Measurements from ENCODE around the gene MICU1. TPM values are rescaled to one million over a fixed set of nuclear protein-coding genes. Genes with fewer than 3 reads are reported as not detected.
"Not testable (repeated sequence)": the region's sequence is repeated elsewhere in the genome, so short reads cannot be mapped to it uniquely, and the experiment has no call there.

The MICU1 gene
- total RNA-seq, 2 experiments from 2014 or later = 27.2 to 33.6 TPM

DNA sequence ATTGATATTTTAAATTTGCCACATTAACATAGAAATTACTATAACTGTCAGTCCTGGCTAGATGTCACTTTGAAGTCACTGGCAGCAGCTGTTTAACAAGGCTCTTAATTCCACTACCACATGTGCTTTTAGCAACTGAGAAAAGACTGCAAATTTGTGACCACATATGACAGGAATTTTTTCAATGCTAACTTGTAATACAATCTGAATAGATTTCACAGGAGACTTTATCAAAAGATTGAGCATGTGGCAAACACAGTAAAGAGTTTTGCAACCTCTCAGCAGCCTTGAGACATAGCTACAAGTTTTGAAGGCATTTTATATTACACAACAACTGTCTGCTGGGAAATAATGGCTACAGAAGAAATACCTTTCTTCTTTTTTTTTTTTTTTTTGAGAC is 73.0 kb downstream of the MICU1 start:
- TF ChIP-seq EZH2phosphoT487 (IDR thresholded peaks at IDR 0.05; ENCODE audit: borderline replicate concordance, low read depth, low read length) (no peak), CTCF (conservative IDR thresholded peaks at IDR 0.05; ENCODE audit: low read length) (no peak)
- POLR2A ChIA-PET = interaction anchor here (0.6 kb wide), 1 partner anchor 1398 kb away, joined by 3 read pairs; no protein-coding TSS in a partner anchor
- no TSS peak for BruUV-seq (replicated peaks)

GRCh38 chr10:72550239-72550638 is 75.6 kb downstream of the MICU1 start:
- no peaks in the 10 kb centered on the region for H4K20me1 ChIP-seq (ENCODE audit: insufficient read depth, low read length)
- no peaks in the 10 kb centered on the region for H3K9me2 ChIP-seq (ENCODE audit: insufficient read depth, low read length)
- no peaks in the 10 kb centered on the region for H3K79me2 ChIP-seq (ENCODE audit: insufficient read depth, low read depth, low read length)
- H3K4me1 ChIP-seq (ENCODE audit: insufficient read depth, low read length, poor library complexity, severe bottlenecking) = no peaks in the 10 kb centered on the region
- H3K4me2 ChIP-seq (ENCODE audit: low read length) = no peak overlapping the region
- peaks cover 32% of the 10 kb centered on the region for H3K36me3 ChIP-seq (ENCODE audit: insufficient read depth, low read length)
- BruUV-seq (replicated peaks) = no TSS peak
- no peak overlapping the region for H3K27ac ChIP-seq (ENCODE audit: low read depth, low read length, poor library complexity, severe bottlenecking)
- TF ChIP-seq EZH2phosphoT487 (IDR thresholded peaks at IDR 0.05; ENCODE audit: borderline replicate concordance, low read depth, low read length) (no peak), CTCF (conservative IDR thresholded peaks at IDR 0.05; ENCODE audit: low read length) (no peak)
- POLR2A ChIA-PET = interaction anchor here (0.6 to 1.2 kb wide), 3 partner anchors 13 to 620 kb away, joined by 3 to 7 read pairs (median 3); no protein-coding TSS in a partner anchor
- no peaks in the 10 kb centered on the region for H3K9me3 ChIP-seq (ENCODE audit: low read length)
- intact Hi-C loops (cut with micrococcal nuclease; ENCODE audit: unreplicated experiment) = no loop called here
- no peak overlapping the region for H3K4me3 ChIP-seq (ENCODE audit: low read depth, low read length, poor library complexity, severe bottlenecking)
- CTCF ChIA-PET (ENCODE audit: unreplicated experiment) = no interaction called here
- DNase-seq (ENCODE audit: low spot score) = no peak
- no peak overlapping the region for H2AFZ ChIP-seq (ENCODE audit: low read length)

More for the DNA sequence above, 73.0 kb downstream of the MICU1 start:
- peaks cover 28% of the 10 kb centered on the region for H3K36me3 ChIP-seq (ENCODE audit: insufficient read depth, low read length)
- H3K4me2 ChIP-seq (ENCODE audit: low read length) = no peak overlapping the region
- CTCF ChIA-PET (ENCODE audit: unreplicated experiment) = no interaction called here
- no peaks in the 10 kb centered on the region for H4K20me1 ChIP-seq (ENCODE audit: insufficient read depth, low read length)
- DNase-seq (ENCODE audit: low spot score) = no peak
- H3K9me2 ChIP-seq (ENCODE audit: insufficient read depth, low read length) = no peaks in the 10 kb centered on the region
- H3K27ac ChIP-seq (ENCODE audit: low read depth, low read length, poor library complexity, severe bottlenecking) = no peak overlapping the region
- intact Hi-C loops (cut with micrococcal nuclease; ENCODE audit: unreplicated experiment) = no loop called here
- no peaks in the 10 kb centered on the region for H3K9me3 ChIP-seq (ENCODE audit: low read length)
- no peaks in the 10 kb centered on the region for H3K79me2 ChIP-seq (ENCODE audit: insufficient read depth, low read depth, low read length)
- no peak overlapping the region for H2AFZ ChIP-seq (ENCODE audit: low read length)
- no peak overlapping the region for H3K4me3 ChIP-seq (ENCODE audit: low read depth, low read length, poor library complexity, severe bottlenecking)
- H3K4me1 ChIP-seq (ENCODE audit: insufficient read depth, low read length, poor library complexity, severe bottlenecking) = no peaks in the 10 kb centered on the region

GRCh38 chr10:72545546-72545945 is 80.3 kb downstream of the MICU1 start:
- POLR2A ChIA-PET = no interaction called here
- no TSS peak for BruUV-seq (replicated peaks)
- Histone ChIP-seq H3K4me2 (ENCODE audit: low read length) (no peak overlapping the region), H4K20me1 (ENCODE audit: insufficient read depth, low read length) (no peaks in the 10 kb centered on the region), H3K36me3 (ENCODE audit: insufficient read depth, low read length) (peaks cover 42% of the 10 kb centered on the region), H3K79me2 (ENCODE audit: insufficient read depth, low read depth, low read length) (no peaks in the 10 kb centered on the region), H3K4me3 (ENCODE audit: low read depth, low read length, poor library complexity, severe bottlenecking) (no peak overlapping the region), H3K9me3 (ENCODE audit: low read length) (peaks cover 14% of the 10 kb centered on the region), H2AFZ (ENCODE audit: low read length) (no peak overlapping the region), H3K27ac (ENCODE audit: low read depth, low read length, poor library complexity, severe bottlenecking) (no peak overlapping the region), H3K4me1 (ENCODE audit: insufficient read depth, low read length, poor library complexity, severe bottlenecking) (no peaks in the 10 kb centered on the region), H3K9me2 (ENCODE audit: insufficient read depth, low read length) (no peaks in the 10 kb centered on the region)
- intact Hi-C loops (cut with micrococcal nuclease; ENCODE audit: unreplicated experiment) = no loop called here
- TF ChIP-seq CTCF (conservative IDR thresholded peaks at IDR 0.05; ENCODE audit: low read length) (no peak), EZH2phosphoT487 (IDR thresholded peaks at IDR 0.05; ENCODE audit: borderline replicate concordance, low read depth, low read length) (no peak)
- DNase-seq (ENCODE audit: low spot score) = no peak
- CTCF ChIA-PET (ENCODE audit: unreplicated experiment) = no interaction called here

DNA sequence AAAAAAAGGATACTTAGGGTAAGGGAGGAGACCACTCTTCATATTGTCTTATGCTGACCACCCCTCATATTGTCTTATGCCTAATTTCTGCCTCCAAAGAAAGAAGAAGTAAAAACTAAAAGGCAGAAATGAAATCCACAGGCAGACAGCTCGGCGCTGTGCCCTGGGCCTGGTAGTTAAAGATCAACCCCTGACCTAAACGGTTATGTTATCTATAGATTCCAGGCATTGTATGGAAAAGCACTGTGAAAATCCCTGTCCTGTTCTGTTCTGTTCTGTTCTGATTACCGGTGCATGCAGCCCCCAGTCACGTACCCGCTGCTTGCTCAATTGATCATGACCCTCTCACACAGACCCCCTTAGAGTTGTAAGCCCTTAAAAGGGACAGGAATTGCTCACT is 82.0 kb downstream of the MICU1 start:
- intact Hi-C loops (cut with micrococcal nuclease; ENCODE audit: unreplicated experiment); DNase-seq (ENCODE audit: low spot score); H3K9me2 ChIP-seq (ENCODE audit: insufficient read depth, low read length); H3K4me1 ChIP-seq (ENCODE audit: insufficient read depth, low read length, poor library complexity, severe bottlenecking); BruUV-seq (replicated peaks); H3K27ac ChIP-seq (ENCODE audit: low read depth, low read length, poor library complexity, severe bottlenecking); H3K4me3 ChIP-seq (ENCODE audit: low read depth, low read length, poor library complexity, severe bottlenecking); H2AFZ ChIP-seq (ENCODE audit: low read length); CTCF ChIA-PET (ENCODE audit: unreplicated experiment); H3K79me2 ChIP-seq (ENCODE audit: insufficient read depth, low read depth, low read length); H3K4me2 ChIP-seq (ENCODE audit: low read length); H4K20me1 ChIP-seq (ENCODE audit: insufficient read depth, low read length); POLR2A ChIA-PET: not testable (repeated sequence)
- peaks cover 30% of the 10 kb centered on the region for H3K36me3 ChIP-seq (ENCODE audit: insufficient read depth, low read length)
- peaks cover 14% of the 10 kb centered on the region for H3K9me3 ChIP-seq (ENCODE audit: low read length)

All from OCI-LY7 (cell line).